Measurements from ENCODE around the gene SPTBN5.

SPTBN5 gene

GRCh38 chr15:41862515-41863116 is 31.2 kb downstream of the SPTBN5 start:
- no peak overlapping the region for H3K4me3 ChIP-seq (ENCODE audit: low read depth in 1 of 2, low read length in 1 of 2)
- TF ChIP-seq CTCF (IDR thresholded peaks at IDR 0.05), result no peak

GRCh38 chr15:41861736-41862356 is 32.0 kb downstream of the SPTBN5 start:
- no peaks in the 10 kb centered on the region for H3K27me3 ChIP-seq
- H3K4me3 ChIP-seq (ENCODE audit: low read depth in 1 of 2, low read length in 1 of 2), result no peak overlapping the region
- H3K27ac ChIP-seq, result no peak overlapping the region
- no peaks in the 10 kb centered on the region for H3K36me3 ChIP-seq
- H3K4me1 ChIP-seq (ENCODE audit: control insufficient read depth in 1 of 2, insufficient read depth in 1 of 2, low read depth in 1 of 2, low read length in 1 of 2), result no peaks in the 10 kb centered on the region
- no peaks in the 10 kb centered on the region for H3K9me3 ChIP-seq
- TF ChIP-seq CTCF (IDR thresholded peaks at IDR 0.05), result no peak

More at GRCh38 chr15:41862515-41863116, 31.2 kb downstream of the SPTBN5 start:
- no peak overlapping the region for H3K27ac ChIP-seq
- no peaks in the 10 kb centered on the region for H3K4me1 ChIP-seq (ENCODE audit: control insufficient read depth in 1 of 2, insufficient read depth in 1 of 2, low read depth in 1 of 2, low read length in 1 of 2)
- no peaks in the 10 kb centered on the region for H3K36me3 ChIP-seq
- H3K27me3 ChIP-seq, result no peaks in the 10 kb centered on the region
- H3K9me3 ChIP-seq, result no peaks in the 10 kb centered on the region

GRCh38 chr15:41860049-41860828 is 33.6 kb downstream of the SPTBN5 start:
- no peak overlapping the region for H3K4me3 ChIP-seq (ENCODE audit: low read depth in 1 of 2, low read length in 1 of 2)
- H3K4me1 ChIP-seq (ENCODE audit: control insufficient read depth in 1 of 2, insufficient read depth in 1 of 2, low read depth in 1 of 2, low read length in 1 of 2), result no peaks in the 10 kb centered on the region
- no peaks in the 10 kb centered on the region for H3K9me3 ChIP-seq
- no peaks in the 10 kb centered on the region for H3K27me3 ChIP-seq
- H3K27ac ChIP-seq, result no peak overlapping the region
- H3K36me3 ChIP-seq, result no peaks in the 10 kb centered on the region
- TF ChIP-seq CTCF (IDR thresholded peaks at IDR 0.05), result no peak

DNA sequence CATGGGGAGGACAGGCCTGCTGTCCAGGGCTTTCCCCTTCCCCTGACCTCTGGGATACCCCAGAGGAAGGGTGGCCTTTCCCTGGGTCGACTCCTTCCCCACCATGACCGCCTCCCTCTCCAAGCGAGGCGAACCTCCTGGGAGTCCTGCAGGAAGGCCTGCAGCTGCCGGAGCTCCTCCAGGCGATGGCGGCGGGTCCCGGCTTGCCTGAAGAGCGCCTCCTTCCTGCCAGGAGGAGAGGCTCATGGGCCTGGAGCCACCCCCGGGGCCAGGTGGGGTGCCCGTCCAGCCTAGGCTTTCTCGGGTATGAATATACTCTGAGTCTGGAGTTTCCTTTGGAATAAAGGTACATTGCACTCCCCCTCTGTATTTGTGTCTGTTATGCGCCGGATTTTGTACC is 35.1 kb downstream of the SPTBN5 start:
- Histone ChIP-seq H3K27ac (no peak overlapping the region), H3K27me3 (no peaks in the 10 kb centered on the region), H3K36me3 (no peaks in the 10 kb centered on the region), H3K4me1 (ENCODE audit: control insufficient read depth in 1 of 2, insufficient read depth in 1 of 2, low read depth in 1 of 2, low read length in 1 of 2) (no peaks in the 10 kb centered on the region), H3K9me3 (no peaks in the 10 kb centered on the region), H3K4me3 (ENCODE audit: low read depth in 1 of 2, low read length in 1 of 2) (no peak overlapping the region)
- no peak for TF ChIP-seq CTCF (IDR thresholded peaks at IDR 0.05)

- Histone ChIP-seq H3K4me3 (ENCODE audit: low read depth in 1 of 2, low read length in 1 of 2) (no peak overlapping the region), H3K9me3 (no peaks in the 10 kb centered on the region), H3K36me3 (no peaks in the 10 kb centered on the region), H3K4me1 (ENCODE audit: control insufficient read depth in 1 of 2, insufficient read depth in 1 of 2, low read depth in 1 of 2, low read length in 1 of 2) (no peaks in the 10 kb centered on the region), H3K27ac (no peak overlapping the region), H3K27me3 (no peaks in the 10 kb centered on the region)
- TF ChIP-seq CTCF (IDR thresholded peaks at IDR 0.05), result no peak
Measured at GRCh38 chr15:41857316-41857715, 36.5 kb downstream of the SPTBN5 start.
